ENCODE results near the gene PAQR8. TPM values are rescaled to one million over a fixed set of nuclear protein-coding genes. Genes with fewer than 3 reads are reported as not detected.

Gene PAQR8
- total RNA-seq, 1 donor from 2014 or later: 9.2 TPM

DNA sequence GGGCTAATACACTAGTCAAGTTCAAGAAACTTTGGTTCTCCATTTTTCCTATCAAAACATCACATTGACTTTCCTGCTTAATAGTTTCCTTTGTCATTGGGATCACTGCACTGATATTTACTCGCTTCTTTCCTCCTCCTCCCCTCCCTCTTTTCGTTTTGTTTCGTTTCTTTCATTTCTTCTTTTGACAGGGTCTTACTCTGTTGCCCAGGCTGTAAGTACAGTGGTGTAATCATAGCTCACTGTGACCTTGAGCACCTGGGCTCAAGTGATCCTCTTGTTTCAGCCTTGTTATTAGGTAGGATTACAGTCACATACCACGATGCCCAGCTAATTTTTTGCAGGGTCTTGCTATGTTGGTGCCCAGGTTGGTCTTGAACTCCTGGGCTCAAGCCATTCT is 12.3 kb downstream of the PAQR8 start:
- intact Hi-C loops (cut with micrococcal nuclease): no loop called here

DNA sequence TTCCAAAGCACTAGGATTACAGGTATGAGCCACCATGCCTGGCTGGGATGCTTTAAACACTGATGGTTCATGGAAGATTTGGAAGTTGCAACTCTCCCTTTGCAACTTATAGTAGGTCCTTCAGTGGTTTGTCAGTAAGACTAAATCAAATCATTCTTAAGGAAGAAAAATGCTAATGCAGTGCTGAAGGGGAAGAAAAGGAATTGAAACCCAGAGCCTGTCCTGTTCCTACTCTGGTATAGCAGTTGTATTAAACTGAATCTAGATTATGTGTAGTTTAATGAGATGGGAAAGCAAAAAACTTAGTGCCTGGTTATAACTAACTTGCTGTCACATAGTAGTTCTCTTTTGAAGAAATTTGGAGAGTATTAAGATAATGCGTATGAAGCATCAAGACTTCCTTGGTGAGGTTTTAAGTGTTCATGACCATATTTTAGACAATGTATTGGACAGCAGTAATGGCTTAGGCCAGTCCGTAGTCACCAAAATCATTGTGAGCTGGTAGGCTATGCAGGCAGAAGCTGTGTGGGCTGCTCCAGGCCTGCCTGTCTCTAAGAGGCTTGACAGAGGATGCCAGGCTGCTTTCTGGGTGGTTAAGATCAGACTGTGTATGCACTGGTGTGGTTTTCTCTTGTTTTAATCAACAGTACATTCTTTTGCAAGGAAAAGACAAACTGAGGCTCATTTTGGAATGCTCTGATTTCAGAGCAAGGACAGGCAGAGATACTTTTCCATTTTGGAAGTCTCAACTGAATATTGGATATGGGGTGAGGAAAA is 14.0 kb downstream of the PAQR8 start:
- intact Hi-C loops (cut with micrococcal nuclease): loop anchor here (1.0 kb wide), 1 partner anchor 12 kb away; no protein-coding TSS in a partner anchor

DNA sequence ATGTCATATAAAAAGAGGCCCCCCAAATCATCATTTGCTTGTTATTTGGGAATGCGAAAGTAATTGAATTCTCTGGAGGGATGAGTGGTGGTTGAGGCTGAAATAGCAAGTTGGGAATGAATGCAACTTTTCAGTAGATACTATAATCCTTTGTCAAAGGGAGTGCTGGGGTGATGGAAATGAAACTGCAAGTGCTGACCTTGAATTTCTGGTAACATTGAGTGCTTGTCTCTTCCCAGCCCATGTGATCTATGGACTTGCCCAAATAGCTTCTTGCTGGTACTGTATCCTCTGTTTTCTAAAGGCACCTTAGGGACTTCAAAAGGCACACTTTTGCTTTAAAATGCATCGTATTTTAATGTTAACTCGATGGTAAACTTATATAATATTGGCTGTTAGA is 14.8 kb downstream of the PAQR8 start:
- intact Hi-C loops (cut with micrococcal nuclease): loop anchor here (1.0 kb wide), 1 partner anchor 12 kb away; no protein-coding TSS in a partner anchor

DNA sequence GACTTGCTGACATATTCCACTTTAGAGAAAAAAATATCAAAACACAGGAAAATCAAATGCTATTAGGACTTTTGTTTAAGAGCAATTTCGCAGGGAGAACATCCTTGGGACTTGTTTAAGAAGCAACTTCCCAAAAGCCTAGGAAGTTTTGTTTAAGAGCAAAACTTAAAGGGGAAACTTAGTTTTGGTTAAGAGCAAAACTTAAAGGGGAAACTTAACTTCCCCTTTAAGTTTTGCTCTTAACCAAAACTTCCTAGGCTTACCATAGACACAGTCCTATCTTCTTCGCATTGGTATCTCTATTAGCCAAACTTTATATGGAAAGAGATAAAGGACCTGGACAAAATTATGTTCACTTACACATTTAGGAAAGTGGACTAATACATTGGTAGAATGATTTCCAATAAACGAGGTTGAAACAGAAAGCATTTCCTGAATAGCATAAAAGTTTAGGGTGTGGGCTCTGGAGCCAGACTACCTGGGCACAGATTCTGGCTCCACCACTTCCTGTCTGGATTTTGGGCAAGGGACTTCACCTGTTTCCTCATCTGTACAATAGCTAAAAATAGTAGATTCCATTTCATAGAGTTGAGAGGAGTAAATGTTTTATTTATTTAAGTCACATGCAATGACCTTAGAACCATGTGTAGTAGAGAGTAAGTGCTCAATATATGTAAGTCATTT is 15.7 kb downstream of the PAQR8 start:
- intact Hi-C loops (cut with micrococcal nuclease): loop anchor here (1.0 kb wide), 1 partner anchor 9 kb away; no protein-coding TSS in a partner anchor

DNA sequence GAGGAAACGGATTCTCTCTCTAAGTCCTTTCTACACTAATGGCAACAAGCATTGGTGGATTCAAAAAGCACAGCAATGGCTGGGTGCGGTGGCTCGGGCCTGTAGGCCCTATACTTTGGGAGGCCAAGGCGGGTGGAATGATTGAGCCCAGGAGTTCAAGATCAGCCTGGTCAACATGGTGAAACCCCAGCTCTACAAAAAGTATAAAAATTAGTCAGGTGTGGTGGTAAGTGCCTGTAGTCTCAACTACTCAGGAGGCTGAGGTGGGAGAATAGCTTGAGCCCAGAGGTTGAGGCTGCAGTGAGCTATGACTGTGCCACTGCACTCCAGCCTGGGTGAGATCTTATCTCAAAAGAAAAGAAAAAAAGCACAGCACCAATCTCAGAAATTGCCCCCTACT is 19.3 kb downstream of the PAQR8 start:
- intact Hi-C loops (cut with micrococcal nuclease): no loop called here

DNA sequence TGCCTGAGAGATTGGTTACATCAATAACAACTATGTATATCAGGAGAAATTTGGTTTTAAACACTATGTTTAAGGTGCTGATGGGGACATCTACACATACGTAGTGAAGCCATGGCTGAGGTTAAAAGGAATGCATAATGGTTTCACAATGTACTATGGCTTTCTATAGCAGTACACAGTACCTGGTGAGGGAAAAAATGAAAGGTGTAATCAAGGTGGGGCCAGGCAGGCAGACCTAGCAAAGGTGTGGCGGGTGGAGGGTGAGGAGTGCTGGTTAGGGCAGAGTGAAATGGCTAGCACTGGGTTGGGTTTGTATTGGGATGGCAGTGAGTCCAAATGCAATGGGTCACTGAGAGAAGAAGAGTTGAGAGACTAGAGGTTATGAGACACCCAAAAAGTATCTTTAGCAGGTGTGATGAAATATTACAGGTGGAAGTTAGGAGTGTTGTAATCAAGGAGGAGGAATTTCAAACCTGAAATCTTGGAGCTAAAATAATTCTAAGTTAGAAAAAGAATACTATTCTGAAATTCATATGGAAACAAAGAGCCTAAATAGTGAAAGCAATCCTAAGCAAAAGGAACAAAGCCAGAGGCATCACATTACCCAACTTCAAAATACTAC is 22.3 kb downstream of the PAQR8 start:
- intact Hi-C loops (cut with micrococcal nuclease): no loop called here

DNA sequence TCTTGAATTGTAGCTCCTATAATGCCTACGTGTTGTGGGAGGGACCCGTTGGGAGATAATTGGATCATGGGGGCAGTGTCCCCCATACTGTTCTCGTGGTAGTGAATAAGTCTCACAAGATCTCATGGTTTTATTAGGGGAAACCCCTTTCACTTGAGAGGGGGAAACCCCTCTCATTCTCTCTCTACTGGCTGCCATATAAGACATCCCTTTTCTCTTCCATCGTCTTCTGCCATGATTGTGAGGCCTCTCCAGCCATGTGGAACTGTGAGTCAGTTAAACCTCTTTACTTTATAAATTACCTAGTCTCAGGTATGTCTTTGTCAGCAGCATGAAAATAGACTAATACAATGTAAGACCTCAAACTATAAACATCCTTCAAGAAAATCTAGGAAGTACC is 23.1 kb downstream of the PAQR8 start:
- intact Hi-C loops (cut with micrococcal nuclease): no loop called here

DNA sequence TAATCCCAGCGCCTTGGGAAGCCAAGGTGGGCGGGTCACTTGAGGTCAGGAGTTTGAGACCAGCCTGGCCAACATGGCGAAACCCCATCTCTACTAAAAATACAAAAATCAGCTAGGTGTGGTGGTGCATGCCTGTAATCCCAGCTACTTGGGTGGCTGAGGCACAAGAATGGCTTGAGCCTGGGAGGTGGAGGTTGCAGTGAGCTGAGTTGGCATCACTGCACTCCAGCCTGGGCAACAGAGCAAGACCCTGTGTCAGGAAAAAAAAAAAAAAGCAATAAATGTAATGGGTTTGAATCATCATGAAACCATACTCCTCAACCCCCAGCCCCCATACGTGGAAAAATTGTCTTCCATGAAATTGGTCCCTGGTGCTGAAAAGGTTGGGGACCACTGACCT is 26.2 kb downstream of the PAQR8 start:
- intact Hi-C loops (cut with micrococcal nuclease): loop anchor here (1.0 kb wide), 1 partner anchor 12 kb away; no protein-coding TSS in a partner anchor

DNA sequence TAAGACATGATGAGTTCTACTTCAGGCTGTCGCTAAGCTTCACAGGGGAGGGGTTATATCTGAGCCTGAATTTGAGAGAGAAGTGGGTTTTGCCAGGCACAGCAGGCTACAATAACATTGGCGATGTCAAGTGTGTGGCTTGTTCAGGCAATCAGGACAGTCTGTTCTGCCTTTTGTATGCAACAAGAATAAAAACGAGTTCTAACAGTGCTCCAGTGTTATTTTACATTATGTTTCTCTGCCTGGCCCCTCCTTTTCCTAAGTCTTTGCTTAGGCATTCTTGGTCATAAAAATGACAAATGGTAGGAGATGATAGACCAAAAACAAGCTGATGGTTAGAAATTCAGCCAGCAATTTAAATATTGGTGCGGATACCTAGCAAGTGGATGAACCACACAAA is 26.8 kb downstream of the PAQR8 start:
- intact Hi-C loops (cut with micrococcal nuclease): loop anchor here (1.0 kb wide), 2 partner anchors 12 to 275 kb away; no protein-coding TSS in a partner anchor

DNA sequence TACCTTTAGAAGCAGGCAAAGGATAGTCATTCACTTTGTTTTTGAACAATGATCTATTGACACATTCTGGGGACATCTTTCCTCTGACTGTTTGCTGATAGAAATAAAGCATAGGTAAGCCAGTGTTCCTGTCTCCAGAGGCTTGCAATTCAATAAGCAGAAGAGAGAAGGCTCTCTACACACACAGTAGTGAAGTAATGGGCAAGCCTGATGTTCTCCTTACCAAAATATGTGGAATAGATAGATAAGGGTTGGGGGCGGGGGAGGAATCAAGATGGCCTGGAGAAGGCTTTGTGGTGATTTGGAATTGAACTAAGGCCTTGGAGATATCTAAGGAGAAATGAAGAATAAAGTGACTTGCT is 27.3 kb downstream of the PAQR8 start:
- intact Hi-C loops (cut with micrococcal nuclease): loop anchor here (1.0 kb wide), 1 partner anchor 274 kb away; no protein-coding TSS in a partner anchor

DNA sequence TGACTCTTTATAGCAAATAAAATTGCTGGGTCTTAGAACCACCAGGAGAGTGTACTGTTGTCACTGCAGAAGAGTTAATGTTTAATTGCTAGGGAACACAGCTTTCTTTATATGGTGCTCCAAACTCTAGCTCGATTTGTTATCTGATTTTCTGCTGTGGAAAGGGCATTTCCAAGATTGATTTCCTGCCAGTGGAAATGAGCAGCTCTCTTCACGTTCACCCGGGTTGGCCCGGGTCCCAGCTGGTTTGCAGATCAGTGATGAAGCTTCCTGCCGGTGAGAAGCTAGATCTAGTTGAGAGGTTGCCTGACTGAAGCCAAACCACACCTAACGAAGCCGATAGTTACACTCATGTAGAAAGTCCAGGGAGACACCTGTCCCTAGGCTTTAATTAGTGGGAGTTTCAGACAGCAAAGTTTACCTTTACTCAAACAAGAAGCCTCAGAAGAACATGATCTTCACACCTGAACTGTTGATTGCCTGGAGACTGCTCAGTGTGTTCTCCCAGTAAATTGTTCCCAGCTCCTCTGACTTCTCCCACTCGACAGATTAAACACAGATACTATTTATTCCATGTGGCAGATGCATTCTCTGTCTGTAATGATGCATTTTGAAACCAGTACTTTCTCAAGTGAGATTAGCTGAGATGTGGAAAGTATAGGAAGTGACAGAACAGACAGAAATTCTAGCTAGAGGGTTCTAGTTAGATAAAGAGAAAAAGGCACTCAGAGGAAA is 27.8 kb downstream of the PAQR8 start:
- intact Hi-C loops (cut with micrococcal nuclease): loop anchor here (1.0 to 10.0 kb wide), 14 partner anchors 9 to 1155 kb away; partner anchors contain the start of genes EFHC1, GCLC, GSTA4 and PAQR8

DNA sequence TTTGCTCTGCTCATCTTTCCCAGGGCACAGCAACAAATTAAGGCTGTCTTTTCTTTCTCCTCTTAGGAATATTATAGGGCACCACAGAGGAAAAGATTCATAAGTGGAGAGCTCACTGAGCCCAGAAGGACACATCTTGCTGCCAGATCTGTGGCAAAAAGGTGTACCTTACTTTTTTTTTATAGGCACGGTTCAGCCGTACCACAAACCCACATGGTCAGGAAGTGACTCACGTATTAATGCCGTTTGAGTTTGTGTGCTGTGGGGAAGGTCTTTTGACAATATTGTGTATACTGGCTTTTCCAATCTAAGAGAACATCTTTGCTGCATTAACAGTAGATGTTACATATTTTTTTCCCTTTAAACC is 28.4 kb downstream of the PAQR8 start:
- intact Hi-C loops (cut with micrococcal nuclease): loop anchor here (1.0 to 10.0 kb wide), 13 partner anchors 8 to 1154 kb away; partner anchors contain the start of genes EFHC1, GCLC, GSTA4 and PAQR8

DNA sequence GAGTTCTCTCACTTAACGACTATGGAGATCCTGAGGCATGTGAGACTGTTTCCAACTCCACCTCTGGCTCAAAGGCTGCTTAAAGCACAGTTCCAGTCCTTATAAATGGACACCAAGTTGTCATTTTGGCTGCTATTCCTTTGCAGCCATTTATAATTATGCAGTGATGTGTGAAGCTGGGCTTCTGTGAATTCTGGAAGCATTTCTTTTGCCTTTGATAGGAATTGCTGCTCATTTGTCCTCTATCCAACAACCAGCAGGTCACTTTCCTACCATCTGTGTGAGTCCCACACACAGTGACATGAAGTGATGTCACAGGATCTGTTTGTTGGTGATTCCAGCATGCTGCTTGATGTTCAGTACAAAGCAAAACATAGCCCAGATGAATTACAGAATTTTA is 29.6 kb downstream of the PAQR8 start:
- intact Hi-C loops (cut with micrococcal nuclease): loop anchor here (2.0 to 10.0 kb wide), 7 partner anchors 55 to 1153 kb away; partner anchors contain the start of genes GCLC and GSTA4

DNA sequence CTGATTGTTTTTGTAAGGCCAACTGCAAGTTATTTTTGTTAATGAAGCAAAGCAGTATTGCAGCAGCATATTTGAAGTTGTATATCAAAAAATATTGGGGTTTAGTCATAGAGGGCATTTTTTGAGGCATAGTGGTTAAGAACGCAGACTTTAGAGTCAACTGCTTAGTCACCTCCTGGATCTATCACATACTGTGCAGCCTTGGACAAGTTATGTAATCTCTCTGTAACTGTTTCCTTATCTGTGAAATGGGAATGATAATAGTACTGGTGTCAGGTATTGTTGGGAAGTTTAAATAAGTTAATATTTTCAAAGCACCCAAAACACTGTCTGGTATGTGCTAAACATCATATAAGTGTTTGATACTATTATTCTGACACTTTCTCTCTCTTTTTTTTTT is 31.0 kb downstream of the PAQR8 start:
- intact Hi-C loops (cut with micrococcal nuclease): loop anchor here (10.0 kb wide), 2 partner anchors 328 to 1152 kb away; partner anchors contain the start of gene GCLC

DNA sequence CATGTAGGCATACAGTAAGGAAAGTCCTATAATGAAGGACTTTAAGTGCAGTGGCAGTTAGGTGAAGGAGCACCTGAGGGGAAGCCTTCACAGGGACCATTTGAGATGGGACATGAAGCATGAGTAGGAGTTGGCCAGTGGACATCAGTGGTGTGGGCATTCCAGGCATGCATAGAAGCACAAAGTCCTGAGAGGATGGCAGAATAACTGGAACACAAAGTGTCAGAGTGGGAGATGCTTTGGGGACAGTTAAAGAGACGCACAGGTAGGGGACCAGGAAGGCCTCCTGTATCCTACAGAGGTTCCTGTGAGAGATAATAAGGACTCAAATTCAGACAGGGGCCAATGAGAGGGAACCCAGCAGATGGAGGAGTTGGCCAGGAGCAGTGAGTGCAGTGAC is 31.8 kb downstream of the PAQR8 start:
- intact Hi-C loops (cut with micrococcal nuclease): loop anchor here (1.0 to 10.0 kb wide), 3 partner anchors 109 to 1151 kb away; partner anchors contain the start of genes GCLC and MCM3

DNA sequence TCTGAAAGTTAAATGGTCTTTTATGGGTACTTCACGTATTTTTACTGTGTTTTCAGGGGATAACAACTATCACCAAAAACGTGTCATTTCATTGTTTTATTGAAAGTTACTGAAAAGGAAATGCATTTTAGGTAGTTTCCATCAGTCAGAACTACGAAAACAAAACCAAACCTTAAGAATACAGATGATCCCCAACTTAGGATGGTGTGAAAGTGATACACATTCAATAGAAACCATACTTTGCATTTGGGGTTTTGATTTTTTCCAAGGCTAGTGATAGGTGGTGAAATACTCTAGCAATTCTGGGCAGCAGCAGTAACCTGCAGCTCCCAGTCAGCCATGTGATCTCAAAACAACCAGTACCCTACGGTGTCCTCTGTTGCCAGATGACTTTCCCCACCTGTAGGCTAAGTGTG is 32.3 kb downstream of the PAQR8 start:
- intact Hi-C loops (cut with micrococcal nuclease): loop anchor here (1.0 to 10.0 kb wide), 3 partner anchors 110 to 1151 kb away; partner anchors contain the start of genes GCLC and MCM3

DNA sequence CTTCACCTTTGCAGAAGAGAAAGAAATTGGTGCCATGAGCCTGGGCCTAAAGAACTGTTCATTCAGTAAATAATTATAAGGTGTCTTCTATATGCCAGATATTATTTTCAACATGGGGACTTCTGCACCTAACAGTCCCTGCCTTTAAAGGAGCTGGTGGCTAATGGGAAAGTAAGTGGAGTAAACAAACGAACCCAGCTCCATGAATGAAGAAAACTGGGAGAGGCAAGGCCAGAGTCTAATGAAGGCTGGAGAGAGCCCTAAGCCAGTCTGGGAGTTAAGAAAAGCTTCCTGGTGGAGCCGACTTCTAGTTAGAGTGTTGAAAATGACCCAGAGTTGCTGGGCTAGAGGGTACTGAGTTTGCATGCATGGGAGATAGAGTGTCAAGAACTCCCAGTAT is 34.0 kb downstream of the PAQR8 start:
- intact Hi-C loops (cut with micrococcal nuclease): loop anchor here (10.0 kb wide), 2 partner anchors 331 to 1149 kb away; partner anchors contain the start of gene GCLC

DNA sequence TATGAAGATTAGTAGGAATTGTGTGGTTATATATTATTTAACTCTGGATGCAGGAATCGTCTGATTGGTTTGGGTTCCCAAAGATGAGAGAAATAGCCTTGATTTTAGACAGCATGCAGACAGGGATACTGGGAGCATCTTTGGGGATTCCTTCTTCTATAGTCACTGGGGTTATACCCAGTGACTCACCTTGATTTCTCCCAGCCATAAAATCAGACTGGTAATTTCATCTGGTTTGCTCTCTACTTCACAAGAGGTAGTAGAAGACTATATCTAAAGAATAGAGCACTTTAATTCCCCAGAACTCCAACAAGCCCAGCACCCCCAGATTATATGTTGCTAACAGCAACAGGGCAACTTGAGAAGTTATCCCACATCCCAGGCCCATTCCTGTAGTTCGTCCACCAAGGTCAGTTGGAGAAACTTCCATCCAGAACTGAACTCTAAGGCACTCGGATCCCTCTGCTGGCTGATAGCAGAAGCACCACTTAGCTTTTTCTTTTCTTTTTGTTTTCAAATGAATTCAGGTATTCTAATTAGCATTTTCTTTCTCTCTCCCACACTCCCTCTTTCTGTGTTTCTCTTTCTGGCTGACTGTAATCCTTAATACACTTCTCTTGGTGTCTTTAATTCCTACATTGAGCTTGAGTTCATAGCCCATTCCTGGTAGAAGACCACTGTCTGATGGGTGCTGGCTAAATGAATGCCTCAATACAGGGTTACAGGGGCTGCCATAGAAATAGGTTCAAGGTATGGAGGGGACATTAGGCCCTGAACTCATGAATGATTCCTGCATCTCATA is 37.8 kb downstream of the PAQR8 start:
- intact Hi-C loops (cut with micrococcal nuclease): loop anchor here (1.0 to 10.0 kb wide), 9 partner anchors 37 to 1145 kb away; partner anchors contain the start of genes GCLC and PAQR8

DNA sequence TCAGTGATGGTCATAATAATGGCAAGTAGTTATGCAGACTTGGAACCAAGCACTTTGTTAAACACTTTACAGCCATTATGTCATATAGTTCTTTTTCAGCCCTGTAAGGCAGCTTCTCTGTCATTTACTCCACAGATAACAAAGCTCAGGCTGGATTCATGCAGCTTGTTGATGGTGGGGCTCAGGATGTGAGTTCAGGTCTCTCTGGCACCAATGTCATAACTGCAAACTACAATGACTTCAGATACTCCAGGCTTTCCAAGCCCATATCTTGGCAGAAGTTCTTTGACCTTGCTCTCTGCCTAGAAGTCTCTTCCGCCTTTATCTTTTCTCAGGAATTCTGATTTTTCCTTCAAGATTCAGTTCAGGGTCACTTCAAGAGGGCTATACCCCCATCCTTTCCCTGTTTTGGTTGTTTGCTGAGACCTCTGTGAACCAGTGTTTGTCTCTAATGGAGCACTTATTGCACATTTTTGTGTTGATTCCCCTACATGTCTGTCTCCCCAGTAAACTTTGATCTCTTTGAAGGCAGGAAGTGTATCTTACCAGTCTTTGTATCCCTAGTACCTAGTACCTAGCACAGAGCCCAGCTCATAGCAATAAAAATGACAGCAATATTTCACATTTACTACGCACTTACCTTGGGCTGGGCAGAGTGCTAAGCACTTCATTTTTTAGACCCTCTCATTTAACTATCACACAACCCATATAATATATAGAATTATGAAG is 38.5 kb downstream of the PAQR8 start:
- intact Hi-C loops (cut with micrococcal nuclease): loop anchor here (10.0 kb wide), 1 partner anchor 434 kb away; no protein-coding TSS in a partner anchor

Data from T-helper 1 cell treated with Interleukin-12 subunit alpha and Interleukin-12 subunit beta and Interleukin-4 antibody, amounts not matched to agents 30 ng/mL and 1 ng/mL, for 36 hours (primary cell).